DMS79 (cell line): ENCODE measurements around the gene COL4A6.

ENCODE experiments used
- DNase-seq: peaks from one replicate; lab custom pipeline; 2025; lab: John Stamatoyannopoulos, UW

Gene COL4A6

DNA sequence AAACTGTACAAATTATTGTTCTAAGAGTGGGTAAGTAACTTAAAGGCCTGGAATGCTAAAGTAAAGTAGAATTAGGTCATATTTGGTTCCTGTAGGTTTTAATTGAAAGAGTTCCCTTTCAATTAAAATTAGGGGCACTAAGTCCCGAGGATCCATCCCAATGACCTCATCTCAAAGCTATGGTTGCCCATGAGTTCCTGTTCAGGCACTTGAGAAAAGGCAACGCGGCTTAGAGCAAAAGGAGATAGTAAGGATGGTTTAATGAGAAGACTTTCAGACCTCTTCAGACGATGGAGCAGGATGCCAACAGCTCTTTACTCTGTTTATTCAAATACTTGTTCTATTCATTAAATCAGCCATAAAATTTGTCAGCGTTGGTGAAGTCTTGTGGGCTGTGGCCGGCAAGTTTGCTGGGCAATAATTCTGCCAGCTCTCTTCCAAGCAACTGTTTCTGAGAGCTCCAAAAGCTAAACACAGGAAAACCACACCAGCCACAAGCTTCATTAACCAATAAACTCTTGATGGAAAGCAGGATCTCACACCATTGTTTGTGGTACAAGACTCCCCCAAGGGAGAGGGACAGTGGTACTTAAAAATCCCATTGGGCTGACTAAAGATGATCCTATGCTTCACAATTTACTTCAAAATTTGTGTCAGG, 167.4 kb downstream of the COL4A6 start:
- peak; percentile 84 for DNase-seq

DNA sequence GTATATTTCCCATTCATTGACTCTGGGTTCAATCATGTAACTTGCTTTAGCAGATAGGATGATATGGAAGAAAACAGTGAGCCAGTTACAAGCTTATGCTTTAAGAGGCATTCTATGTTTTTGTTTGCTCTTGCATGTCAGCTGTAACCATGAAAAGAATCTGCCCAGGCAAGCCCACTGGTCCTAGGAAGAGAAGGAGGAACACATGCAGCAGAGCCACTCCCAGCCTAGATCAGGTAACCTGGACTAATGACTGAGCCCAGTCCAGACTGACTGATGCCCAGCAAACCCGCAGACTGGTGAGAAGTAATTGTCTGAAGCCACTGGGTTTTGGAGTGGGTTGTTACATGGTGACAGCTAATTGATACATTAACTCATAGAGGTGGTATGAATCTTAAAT, 167.9 kb downstream of the COL4A6 start:
- peak; percentile 76 for DNase-seq

DNA sequence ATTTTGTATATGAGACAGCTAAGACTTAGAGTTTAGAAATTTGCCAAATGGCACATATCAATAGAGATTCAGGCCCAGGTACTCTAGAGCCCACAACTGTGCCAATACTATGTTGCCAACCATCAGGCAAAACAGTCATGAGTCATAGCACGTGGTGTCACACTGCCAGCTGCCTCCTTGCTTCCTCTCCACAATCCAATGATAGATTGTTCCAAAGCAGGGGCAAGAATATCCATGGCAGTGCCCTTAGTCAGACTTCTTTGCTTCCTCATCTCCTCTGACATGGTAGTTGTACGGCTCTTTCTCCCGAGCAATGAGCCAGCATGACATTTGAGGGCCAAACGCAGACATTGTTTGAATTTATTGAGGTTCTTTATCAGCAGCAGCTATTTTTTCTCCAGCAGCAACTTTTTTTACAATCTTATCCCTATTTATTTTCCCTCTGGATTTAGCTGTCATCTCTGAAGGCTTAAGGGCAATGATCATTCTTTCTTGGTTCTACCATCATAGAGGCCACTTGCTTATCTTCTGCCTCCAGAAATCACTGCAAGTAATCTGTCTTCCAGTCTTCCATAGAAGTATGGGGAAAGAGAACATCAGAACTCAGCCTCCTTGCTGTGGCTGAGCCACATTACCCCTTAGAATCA, 169.7 kb downstream of the COL4A6 start:
- no peak for DNase-seq

DNA sequence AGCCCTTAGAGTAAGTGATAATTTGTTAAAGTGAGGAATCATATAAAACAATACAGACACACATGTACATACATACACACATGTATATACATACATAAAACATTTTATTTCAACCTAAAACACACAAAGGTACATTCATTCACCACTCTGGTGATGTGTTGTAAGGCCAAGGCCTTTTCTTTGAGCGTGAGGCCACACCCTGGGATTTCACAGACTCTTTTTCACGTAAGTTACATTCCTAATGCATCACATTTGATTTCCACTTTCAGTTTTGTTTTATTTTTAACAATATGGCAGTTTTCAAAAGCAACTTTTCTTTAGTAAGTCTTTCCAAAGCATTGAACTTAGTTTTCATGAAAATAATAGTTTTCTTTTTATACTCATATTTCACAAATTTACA, 170.7 kb downstream of the COL4A6 start:
- no peak for DNase-seq

DNA sequence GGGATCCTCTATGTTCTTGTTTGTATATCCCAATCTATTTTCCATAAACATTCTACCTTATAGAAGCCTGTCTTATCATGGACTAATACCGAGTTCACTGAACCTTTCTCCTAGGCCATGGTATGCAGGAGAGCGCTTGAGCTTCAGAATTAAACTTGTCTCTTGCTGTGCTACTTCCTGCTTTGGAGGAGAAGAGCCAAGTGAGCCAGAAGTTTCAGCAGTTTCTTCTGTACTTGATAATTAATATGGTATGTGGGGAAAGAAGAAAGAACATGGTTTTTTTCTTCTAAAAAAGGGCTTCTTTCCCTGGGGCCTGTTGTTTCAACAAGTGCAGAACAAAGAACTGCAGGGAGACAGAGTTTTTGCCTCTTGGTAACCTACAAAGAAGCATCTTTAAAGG, 173.8 kb downstream of the COL4A6 start:
- no peak for DNase-seq

DNA sequence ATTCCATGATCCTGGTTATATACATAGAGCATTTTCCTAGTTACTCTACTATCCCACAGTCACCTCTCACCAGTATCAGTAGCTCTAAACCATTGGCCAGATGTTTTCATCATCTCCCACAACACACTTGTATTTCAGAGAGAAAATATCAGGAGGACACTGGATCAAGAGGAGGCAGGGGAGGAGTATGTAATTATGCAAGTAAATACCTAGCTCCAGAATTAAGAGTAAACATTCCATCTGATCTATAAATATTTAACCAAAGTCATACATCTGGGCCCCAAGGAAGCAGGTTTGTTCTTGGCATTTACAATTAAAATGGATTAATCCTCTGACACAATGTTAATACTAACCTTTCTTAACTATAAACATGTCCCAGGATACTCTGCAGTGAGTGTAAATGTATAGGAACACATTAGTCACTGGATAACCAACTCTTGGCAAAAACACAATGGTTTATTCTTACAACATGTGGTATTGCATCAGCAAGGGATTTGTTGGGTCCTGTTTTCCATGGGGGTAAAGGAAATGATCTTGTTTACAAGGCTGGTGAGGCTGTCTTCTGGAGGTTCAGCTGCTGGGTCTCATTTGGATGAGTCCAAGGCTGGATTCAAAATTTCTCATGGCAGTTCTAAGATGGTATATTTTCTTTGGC, 176.5 kb downstream of the COL4A6 start:
- no peak for DNase-seq

DNA sequence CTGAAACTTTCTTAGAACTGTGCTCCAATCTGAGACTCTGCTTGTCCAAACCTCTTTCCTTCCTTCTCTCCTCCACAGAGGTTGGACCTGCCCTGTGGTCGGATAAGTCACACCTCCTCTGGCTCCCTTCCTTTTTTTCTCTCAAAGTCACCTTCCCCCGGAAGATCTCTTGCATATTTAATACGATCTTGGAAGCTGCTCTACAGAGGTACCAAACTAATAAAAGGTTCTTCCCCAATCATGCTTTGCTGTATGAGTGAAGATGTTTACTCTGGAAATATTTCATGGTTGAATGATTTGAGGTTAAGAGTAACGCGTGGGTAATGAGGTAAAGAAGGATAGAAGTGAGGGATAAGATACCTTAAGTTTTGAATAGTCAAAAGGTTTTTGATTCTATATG, 180.7 kb downstream of the COL4A6 start:
- no peak for DNase-seq

DNA sequence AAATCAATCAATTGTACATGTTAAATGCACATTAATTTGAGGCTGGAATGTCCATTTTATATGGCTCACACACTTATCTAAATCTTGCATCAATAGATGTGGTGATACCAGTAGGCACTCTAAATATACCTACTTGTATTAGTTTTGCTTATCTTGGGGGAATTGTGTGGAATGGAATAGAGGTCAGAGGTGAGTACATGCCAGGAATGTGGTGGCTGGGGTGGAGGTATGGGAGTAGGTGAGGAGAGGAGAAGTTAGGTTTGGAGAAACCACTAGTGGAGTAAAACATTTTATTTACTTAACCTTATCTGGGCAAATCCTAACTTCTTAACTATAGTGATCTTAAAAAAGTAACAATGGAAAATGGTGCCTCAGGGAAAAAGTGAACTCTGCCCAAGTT, 183.6 kb downstream of the COL4A6 start:
- DNase-seq = no peak

DNA sequence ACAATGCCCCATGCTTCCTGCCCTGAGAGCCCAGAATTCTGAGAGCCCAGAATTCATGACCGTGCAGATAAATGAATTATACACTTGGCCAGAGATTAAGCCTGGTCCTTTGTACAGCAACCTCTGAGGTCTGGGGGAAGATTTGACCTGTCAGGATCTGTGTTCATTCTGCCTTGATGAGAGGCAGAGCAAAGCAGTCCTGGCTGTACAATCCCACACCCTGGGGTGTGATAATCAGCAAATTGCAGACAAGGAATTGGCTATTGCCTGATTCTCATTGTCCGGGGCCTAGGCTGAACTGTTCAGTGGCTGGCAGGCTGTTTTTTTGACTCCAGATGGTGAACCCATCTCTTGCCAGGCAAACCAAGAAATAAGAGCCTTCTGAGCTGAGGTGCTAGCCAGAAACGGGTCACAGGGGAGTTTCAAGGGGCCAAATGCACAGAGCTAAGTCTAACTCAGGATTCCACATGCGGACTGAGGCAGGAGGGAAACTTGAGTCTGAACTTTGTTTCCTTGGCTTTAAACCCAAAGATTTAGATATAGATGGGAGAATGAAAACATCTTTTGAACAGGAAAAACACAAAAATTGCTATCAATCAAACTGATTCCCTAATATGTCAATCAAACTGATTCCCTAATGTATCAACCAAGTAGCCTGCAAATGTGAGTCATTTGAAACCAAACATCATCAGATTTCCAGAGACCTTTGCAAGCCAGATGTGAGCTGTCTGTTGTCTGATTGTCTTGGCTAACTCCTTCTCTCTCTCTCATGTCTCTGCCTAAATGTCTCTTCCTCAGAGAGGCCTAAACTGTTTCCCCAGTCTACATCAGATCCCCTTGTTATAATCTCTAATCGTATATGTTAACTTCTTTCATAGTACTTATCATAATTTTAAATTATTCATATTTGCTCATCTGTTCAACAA, 187.3 kb downstream of the COL4A6 start:
- DNase-seq = no peak

DNA sequence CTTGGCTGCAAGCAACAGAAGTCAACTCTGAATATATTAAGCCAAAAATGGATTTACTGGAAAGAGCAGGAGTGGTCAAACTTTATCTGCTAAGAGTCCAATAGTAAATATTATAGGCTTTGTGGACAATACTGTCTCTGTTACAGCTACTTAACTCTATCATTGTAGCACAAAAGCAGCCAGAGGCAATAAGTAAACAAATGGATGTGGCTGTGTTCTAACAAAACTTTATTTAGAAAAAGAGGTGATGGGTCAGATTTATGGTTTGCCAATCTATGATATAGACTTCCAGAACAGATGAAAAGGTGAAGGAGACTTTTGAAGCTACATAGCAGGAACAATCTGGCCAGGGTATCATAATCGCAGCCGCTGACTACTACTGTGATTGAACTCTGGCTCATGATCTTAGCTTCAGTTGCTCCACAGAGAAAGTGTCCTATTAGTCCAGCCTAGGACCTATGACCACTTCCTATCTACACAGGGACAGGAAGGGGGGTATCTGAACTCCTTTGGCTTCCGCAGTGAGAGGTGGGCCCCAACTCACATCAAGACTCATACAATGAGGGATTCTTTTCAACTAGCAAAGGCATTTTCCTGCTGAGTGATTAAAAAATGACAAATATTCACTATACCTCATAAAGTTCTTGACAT, 191.8 kb downstream of the COL4A6 start:
- DNase-seq = no peak

DNA sequence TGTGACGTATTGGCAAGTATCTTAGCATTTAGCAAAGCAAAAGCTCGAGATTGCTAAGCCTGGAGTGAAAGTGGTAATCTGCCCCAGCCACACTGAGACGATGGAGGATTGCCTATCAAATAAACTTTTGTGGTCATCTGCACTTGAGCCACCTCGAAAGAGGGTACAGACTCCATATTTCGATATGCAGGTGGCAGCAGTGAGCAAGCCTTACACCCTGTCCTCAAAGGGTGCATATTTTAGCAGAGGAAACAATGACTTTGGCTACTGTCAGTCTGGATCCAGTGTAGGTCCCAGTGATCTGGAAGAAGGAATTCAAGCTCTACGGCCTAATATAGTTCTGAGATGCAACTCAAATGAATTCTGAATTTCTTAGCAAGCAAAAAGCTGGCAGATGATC, 192.8 kb downstream of the COL4A6 start:
- DNase-seq = no peak

DNA sequence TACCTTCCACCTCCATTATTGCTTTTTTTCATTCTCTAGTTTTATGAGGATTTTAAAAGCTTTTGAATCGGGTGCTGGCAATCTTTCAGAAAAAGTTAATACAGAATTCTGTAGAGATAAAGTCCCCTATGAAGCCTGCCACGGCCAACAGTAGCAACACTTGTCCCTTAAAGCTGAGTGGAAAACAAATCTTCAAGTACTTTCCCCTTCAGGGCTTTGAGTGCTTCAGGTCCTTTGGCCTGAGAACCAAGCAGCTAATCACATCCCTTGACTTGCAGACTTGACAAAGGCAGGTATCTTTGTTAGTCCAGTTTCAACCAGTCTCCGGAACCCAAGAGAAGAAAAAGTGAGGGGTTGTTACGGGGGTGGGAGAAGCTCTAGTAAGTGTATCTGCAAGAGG, 202.2 kb downstream of the COL4A6 start:
- DNase-seq = peak; percentile 78

DNA sequence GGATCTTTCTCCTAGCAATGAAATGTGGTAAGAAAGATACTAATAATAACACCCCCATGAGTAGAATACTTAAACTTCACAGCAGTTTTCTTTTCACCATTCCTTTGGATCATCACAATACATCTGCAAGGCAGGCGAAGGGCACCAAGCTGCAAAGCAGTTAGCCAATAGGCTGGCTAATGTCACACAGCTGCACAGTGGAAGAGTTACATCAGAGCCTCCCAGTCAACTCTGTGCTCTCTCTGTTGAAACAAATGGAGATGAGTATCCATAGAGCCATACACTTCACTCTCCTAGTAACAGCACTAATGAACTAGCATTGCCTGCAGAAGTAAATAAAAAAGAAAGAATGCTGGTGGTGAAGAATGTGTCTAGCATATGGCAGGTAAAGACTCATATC, 207.6 kb downstream of the COL4A6 start:
- DNase-seq = no peak

DNA sequence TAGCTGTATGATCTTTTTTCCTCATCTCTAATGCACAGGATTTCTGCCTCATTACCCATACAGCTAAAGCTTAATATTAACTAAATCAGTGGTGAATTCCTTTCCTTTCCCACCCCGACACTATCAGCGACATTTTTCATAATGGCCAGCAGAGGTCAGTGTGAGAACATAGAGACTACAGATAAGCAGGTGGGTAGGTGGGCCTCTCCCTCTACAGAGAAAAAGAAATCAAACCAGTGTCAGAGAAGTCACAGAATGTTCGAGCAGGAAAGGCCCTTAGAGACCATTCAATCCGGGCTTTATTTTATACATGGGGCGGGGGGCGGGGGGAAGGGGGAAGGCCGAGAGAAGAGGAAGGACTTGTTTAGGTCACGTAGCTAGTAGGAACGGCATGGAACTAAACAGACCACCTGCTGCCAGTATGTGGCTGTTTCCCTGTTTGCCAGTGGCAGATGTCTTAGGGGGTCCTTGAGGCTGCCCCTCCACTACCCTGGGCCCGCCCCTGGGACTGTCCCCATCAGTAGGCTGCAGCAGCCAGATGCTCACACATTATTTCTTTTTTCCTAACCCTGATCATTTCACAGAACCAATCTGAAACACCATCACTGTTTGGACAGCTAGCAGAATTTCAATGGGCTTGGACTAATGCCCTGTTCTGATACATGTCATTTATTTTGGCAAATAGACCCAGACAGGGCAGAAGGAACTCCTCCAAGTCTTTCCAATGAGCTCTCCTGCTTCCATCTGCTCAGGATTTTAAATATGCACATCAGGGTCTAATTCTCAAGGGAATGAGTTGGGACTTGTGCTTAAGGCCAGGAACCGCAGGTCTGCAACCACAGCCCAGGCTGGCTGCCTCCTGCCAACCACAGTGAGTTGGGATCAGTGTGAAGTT, 213.2 kb downstream of the COL4A6 start:
- DNase-seq = peak; percentile 89

DNA sequence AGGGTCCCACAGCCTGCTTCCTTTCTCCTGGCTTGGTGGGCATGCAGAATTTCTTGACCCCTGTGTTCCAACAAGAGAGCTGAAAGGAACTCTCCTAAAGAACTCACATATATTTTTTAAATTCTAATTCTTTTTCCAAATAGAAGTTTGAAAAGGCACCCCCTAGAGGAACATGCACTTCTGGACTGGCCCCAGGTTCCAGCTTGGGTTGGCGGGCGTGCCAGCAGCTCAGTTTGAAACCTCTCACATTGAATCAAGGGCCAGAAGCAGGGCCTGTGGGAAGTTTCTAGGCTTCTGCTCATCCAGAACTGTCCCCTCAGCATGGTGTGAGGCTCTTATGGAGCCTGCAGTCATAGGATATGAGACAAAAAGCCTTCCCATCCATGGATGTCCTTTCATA, 214.0 kb downstream of the COL4A6 start:
- no peak for DNase-seq

DNA sequence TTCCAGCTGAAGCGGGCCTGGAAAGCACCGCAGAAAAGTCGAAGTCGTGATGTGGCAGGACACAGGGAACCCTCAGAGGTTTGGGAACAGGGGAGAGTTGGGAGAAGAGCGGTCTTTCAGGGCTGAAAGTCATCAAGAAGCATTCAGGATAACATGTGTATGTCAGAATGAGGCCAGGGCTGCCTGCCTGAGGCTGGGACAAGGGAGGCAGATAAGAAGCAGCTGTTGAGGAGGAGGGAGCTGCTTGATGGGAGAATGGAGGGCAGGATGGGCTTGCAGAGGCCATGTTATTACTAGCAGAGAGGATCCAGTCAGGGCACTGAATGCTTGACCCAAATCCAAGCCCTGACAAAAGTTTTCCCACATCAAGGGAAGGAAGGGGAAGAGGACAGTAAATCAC, 214.6 kb downstream of the COL4A6 start:
- no peak for DNase-seq

DNA sequence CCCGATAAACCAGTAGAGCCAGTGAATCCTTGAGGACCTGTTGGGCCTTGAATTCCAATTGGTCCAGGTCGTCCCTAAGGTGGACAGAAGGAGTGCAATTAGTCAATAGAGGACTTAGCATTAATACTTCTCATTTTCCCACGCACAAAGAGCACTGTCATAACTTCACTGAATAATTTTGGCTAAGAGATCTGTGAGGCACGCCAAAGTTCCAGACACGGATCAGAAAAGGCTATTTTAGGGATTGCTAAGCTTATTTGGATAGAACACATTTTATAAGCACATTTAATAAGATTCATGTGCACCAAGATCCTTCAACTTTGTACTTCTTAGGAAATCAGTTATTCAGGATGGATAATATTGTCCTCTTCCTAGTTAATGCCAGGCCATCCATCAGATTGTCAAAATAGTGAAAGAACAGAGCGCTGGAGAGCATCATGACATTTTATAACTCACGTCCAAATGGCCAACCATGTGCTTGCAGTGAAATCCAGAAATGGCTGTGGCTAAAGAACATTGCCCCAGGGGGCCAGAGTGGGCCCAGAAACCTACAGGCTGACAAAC, 216.8 kb downstream of the COL4A6 start:
- no peak for DNase-seq

DNA sequence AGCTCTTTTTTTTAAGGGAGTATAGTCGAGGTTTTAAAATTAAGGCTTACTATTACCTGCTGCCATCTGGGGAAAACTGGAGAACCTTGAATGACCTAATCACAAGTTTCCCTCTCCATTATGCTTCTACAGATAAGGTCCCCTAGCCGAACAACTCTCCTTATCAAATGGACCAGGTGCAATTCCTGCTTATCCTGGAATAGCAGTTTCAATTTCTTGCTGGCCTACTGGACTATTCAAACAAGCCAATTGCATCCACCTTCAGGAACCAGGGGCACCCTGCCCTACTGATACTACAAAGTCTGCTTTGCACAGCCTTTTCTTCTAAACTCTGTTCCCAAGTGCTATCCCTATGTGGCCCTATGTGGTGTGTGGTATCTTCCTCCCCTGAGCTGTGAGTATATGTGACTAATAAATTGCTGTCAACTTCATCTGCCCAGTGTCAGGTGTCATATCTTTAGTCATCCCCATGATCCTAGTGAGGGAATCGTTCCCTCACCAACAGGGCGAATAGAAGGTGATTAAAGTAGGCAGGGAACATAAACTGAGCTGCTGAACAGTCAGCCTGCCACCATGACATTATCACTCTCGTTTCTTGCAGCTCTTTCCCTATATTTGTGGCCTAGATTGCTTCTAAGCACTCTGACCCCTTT, 218.1 kb downstream of the COL4A6 start:
- no peak for DNase-seq

DNA sequence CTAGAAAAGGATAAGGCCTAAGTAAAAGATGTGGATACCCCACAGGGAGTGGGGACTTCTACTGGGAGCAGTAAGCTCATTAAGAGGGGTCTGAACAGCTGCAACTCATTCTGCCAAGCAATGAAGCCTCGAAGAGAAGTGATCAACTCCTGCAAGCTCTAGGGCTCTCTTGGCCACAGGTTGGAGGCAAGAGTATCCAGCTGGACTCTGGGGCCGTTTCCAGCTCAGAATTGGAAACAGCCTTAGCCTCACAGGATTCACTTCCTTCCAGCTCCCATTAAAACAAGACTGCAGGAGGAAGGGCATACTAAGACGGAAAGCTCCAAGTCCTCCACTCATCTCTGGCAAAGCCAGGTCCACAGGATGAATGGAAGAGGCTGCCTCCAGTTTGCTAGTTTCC, 220.3 kb downstream of the COL4A6 start:
- no peak for DNase-seq

DNA sequence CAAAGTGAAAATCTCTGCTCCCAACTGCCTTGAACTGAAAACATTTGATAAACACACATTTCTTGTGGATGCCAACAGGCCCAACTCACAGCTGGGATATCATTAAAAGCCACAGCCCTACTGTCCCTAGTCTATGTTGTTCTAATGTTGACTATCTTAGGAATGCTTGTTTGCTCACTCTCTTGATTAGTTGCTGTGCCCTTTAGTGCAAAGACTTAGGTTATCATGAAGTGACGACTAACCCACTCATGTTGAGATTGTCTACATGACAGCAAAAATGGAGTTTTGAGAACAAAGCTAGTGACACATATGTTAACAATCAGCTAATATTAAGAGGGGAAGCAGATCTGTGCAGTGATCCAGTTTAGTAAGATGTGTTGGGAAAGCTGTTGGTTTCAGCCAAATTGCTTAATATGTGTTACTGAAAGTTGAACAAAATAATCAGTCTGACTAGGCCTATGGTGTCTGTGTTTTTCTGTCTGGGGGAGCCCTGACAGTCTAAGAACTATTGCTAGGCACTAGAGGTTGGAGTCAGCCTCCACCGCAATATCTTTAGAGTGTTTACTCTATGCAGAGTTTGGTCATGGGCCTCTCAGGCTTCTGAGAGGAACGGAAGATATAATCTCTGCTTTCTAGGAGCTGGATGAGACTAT, 221.2 kb downstream of the COL4A6 start:
- DNase-seq = no peak
